ENCODE measurements around the gene NMT2.
"Not testable (repeated sequence)": the region's sequence is repeated elsewhere in the genome, so short reads cannot be mapped to it uniquely, and the experiment has no call there.

The NMT2 gene

GRCh38 chr10:15168291-15168785, at the start of gene NMT2:
Gene NMT2 (minus strand): TSS chr10:15168693. CDS start chr10:15168612, 81 bp downstream.
- no peak for DNase-seq (ENCODE audit: low read depth in 2 of 2)

DNA sequence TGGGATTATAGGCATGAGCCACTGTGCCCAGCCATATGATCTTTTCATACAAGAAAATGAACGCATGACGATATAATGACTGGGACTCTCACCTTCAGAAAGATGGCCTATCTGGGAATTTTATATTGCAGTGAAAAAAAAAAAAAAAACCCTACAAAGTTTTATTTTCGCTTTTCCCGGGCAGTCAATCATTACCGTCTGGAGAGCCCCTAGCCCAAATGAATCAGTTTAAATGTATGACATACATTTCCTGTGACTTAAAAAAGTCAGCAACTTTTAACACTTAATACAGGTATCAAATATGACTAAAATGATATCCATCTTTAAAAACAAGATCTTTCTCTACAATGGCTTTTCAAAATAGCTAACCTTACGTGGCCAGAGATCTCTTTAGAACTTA, 48.2 kb upstream of the NMT2 start:
- DNase-seq (ENCODE audit: low read depth in 2 of 2) = no peak

- DNase-seq (ENCODE audit: low read depth in 2 of 2) = no peak
Observed at GRCh38 chr10:15214237-15214636, 45.7 kb upstream of the NMT2 start.

- DNase-seq (ENCODE audit: low read depth in 2 of 2) = no peak
Observed at GRCh38 chr10:15213461-15213861, 45.0 kb upstream of the NMT2 start.

DNA sequence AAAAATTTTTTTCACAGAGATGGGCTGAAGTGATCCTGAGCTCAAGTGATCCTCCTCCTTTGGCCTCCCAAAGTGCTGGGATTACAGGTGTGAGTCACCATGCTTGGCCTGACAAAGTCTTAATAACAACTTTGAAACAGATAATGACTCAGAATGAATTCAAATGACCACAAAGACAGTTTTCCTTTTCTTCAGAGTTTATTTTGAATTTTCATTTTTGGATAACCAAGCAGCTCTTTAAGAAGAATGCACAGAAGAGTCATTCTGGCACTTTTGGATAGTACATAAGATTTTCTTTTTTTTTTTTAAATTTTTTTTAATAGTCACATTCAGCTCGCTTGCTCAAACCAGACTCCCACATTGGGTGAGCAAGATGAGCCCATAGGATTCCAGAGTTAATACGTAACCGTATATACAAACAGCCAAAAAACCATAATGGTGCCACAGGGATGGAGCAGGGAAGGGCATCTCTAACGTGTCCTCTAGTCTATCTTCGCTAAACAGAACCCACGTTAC, 43.0 kb upstream of the NMT2 start:
- no peak for DNase-seq (ENCODE audit: low read depth in 2 of 2)

DNA sequence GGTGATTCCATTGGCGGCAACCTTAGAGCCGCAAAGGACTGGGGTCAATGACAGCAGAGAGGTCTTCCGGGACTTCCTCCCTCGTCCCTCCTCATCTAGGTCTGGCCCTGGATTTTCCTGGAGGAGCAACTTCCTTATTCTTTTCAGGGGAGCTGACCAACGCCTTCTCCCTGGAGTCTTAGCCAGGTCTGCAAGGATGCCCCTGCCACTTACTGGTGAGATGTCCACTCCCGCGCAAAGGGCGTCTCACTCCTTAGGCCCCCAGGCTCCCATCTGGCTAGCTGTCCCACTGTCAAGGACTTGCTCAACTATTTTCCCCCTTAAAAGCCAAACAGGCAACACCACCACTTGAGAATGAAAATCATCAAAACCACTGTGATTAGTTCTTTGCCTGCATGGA, 42.0 kb upstream of the NMT2 start:
- DNase-seq (ENCODE audit: low read depth in 2 of 2) = no peak

DNA sequence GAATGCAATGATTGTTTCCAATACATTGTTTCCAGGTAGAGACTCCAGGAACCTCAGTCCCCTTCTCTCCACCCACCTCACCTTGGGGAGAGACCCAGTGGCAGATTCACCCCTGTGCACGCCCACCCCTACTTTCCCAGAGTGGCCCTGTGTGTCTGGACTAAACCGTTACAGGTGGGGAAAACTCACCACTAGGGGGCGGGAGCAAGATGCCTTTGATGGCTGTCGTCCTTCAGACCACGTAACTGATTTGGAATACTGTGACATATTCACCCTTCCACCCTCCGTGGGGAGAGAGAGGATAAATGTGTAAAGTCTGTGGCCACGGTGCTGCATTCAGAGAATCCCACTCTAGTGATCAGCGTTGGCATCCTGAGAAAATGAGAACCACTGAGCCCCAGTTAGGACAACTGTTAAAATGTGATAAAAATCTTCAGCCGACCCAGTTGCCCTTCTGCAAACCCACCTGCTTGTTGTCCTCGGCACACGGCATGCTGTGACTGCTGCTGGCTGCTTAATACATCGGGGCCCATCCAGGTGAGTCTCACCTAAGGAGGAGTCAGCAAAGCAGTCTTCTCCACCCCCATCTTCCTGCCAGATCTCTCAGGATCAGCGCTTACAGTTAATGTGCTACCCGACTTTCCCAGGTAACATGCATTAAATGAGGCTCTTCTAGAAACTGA, 41.5 kb upstream of the NMT2 start:
- peak; percentile 66 to 68 for DNase-seq (ENCODE audit: low read depth in 2 of 2)

DNA sequence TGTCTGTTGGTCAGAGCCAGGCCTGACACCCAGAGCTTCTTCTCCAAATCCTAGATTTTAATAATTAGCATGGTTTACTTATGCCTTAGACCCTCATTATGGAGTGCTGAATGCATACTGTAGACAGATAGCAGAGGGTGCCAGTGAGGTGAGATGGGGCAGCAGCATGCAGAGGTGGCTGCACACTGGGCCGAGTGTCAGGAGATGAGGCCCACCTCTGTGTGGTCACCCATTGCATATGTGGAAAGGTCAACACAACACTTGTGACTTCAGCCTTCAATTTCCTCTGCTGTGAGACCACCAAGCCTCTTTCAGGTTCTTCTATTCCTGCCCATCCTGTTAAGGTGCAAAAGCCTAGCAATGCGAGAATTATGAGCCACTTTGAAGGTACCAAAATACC, 39.7 kb upstream of the NMT2 start:
- no peak for DNase-seq (ENCODE audit: low read depth in 2 of 2)

- DNase-seq (ENCODE audit: low read depth in 2 of 2) = not testable (repeated sequence)
Observed at GRCh38 chr10:15207410-15207809, 38.9 kb upstream of the NMT2 start.

DNA sequence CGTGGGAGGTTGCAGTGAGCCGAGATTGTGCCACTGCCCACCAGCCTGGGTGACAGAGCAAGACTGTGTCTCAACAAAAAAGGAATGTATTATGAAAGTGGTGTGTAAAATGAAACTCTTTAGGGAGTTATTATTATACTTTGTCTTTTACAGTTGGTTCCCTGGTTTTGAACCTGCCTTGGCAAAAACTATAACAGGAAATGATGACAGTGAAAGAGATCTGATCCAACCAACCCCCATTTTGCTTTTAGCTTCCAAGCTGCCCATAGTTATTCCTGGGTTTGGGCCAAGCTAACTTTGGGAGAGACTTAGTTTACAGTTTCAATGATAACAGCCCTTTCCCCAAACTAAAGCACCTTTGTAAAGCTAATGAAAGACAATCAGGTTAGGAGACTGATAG, 34.1 kb upstream of the NMT2 start:
- DNase-seq (ENCODE audit: low read depth in 2 of 2) = no peak

DNA sequence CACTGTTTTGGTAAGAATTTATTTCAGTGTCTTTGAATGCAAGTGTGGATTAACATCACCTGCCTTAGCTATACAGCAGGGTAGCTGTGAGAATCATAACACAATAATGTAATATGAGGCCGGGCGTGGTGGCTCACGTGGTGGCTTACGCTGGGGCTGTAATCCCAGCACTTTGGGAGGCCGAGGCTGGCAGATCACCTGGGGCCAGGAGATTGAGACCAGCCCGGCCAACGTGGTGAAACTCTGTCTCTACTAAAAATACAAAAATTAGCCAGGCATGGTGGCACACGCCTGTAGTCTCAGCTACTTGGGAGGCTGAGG, 33.8 kb upstream of the NMT2 start:
- not testable (repeated sequence) for DNase-seq (ENCODE audit: low read depth in 2 of 2)

GRCh38 chr10:15201589-15202300, 33.3 kb upstream of the NMT2 start:
- no peak for DNase-seq (ENCODE audit: low read depth in 2 of 2)

GRCh38 chr10:15200626-15201025, 32.1 kb upstream of the NMT2 start:
- no peak for DNase-seq (ENCODE audit: low read depth in 2 of 2)

DNA sequence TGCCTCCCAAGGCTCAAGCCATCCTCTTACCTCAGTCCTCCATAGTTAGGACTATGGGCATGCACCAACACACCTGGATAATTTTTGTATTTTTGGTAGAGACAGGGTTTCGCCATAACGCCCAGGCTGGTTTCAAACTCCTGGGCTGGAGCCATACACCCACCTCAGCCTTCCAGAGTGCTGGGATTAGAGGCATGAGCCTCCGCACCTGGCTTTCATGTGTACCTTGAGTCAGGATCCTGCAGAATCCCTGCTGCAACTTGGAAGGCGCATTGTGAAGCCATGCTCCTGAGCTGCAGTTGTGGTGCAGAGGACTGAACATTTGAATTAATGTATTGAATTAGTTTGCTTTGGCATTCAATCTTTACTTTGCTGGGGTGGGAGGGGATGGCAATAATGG, 29.4 kb upstream of the NMT2 start:
- DNase-seq (ENCODE audit: low read depth in 2 of 2) = no peak

GRCh38 chr10:15197276-15197675, 28.8 kb upstream of the NMT2 start:
- no peak for DNase-seq (ENCODE audit: low read depth in 2 of 2)

DNA sequence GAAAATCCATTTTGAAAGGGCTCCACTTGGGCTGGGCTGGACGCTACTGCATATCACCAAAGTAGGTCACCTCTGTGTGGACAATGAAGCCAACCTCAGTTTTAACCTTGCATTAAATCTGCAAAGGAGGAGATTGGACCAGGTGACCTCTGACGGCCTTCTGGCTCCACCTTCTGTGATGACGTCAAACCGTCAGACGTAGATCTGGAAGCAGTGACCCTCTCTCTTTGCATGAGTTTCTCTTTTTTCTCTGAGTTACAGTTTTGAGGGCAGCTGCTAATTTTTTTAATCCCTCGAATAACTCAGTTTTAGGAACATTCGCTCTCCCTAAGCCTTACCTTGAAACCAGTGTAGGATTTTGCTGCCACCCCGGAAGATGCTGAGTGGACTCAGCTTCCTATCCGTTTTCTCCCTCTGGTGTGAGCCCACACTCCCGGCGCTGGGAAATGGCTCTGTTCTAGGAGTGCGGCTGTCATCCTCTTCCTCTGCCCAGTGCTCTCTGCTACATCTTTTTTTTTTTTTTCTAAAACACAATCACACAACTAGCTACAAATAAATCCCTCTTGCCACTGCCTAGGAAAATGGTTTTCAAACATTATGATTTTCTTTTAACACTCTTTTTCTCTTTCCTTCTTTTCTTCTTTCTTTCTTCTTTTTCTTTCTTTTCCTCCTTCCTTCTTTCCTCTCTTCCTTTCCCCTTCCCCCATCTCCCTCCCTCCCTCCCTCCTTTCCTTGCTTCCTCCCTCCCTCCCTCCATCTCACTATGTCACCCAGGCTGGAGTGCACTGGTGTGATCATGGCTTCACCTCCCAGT, 27.7 kb upstream of the NMT2 start:
- DNase-seq (ENCODE audit: low read depth in 2 of 2) = no peak

- DNase-seq (ENCODE audit: low read depth in 2 of 2) = no peak
Observed at GRCh38 chr10:15189133-15189885, 20.8 kb upstream of the NMT2 start.

GRCh38 chr10:15188603-15189002, 20.1 kb upstream of the NMT2 start:
- no peak for DNase-seq (ENCODE audit: low read depth in 2 of 2)

GRCh38 chr10:15183689-15184481, 15.4 kb upstream of the NMT2 start:
- no peak for DNase-seq (ENCODE audit: low read depth in 2 of 2)

DNA sequence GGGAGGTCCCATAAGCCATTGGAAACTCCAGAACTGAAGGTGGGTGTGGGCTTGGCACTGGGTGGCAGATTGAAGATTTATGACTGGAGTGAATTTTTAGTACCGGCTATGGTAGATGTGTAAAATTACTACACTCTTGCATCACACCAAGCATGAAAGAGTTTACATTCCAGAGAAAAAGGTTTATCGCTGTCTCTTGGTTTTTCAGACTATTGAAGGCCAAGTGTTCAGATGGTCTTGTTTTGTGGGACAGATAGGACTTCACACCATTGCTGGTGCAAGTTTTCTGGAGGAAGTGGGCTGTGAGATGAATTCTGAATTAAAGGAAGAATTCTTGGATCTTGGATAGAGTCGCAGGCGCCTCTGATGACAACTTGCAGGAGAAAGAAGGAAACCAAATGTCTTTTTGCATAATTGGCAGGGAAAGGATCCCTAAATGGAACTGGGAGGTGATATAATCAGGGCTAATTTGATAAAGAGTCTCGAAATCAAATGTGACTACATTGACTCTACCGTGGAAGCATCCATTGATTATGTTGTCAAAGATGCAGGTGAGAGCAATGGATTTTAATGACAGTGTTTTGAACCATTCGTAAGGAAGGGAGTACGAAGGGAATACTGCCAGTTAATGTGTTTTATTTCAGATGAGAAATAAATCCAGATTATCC, 14.2 kb upstream of the NMT2 start:
- no peak for DNase-seq (ENCODE audit: low read depth in 2 of 2)
